ENCODE results near the gene MRPS11.

The MRPS11 gene

GRCh38 chr15:88487796-88488523 lies 20.5 kb downstream of the MRPS11 start:
- ATAC-seq (ENCODE audit: low read depth), result no peak
- no peak for TF ChIP-seq CTCF (IDR thresholded peaks at IDR 0.05; ENCODE audit: poor library complexity, severe bottlenecking)
- no peak overlapping the region for H3K27ac ChIP-seq (ENCODE audit: poor library complexity, severe bottlenecking)

GRCh38 chr15:88489321-88489720 lies 21.8 kb downstream of the MRPS11 start:
- no peaks in the 10 kb centered on the region for H3K4me1 ChIP-seq (ENCODE audit: insufficient read depth, poor library complexity, severe bottlenecking)
- no peak for TF ChIP-seq CTCF (IDR thresholded peaks at IDR 0.05; ENCODE audit: poor library complexity, severe bottlenecking)
- H3K27ac ChIP-seq (ENCODE audit: poor library complexity, severe bottlenecking), result no peak overlapping the region
- no peaks in the 10 kb centered on the region for H3K36me3 ChIP-seq (ENCODE audit: low read depth)
- no peak for ATAC-seq (ENCODE audit: low read depth)
- DNase-seq (ENCODE audit: low spot score), result no peak
- H3K9me3 ChIP-seq (ENCODE audit: severe bottlenecking), result no peaks in the 10 kb centered on the region
- H3K4me3 ChIP-seq (ENCODE audit: severe bottlenecking), result no peak overlapping the region
- H3K27me3 ChIP-seq (ENCODE audit: insufficient read depth, poor library complexity, severe bottlenecking), result no peaks in the 10 kb centered on the region

More at GRCh38 chr15:88487796-88488523, 20.5 kb downstream of the MRPS11 start:
- Histone ChIP-seq H3K9me3 (ENCODE audit: severe bottlenecking) (no peaks in the 10 kb centered on the region), H3K36me3 (ENCODE audit: low read depth) (no peaks in the 10 kb centered on the region), H3K4me1 (ENCODE audit: insufficient read depth, poor library complexity, severe bottlenecking) (no peaks in the 10 kb centered on the region), H3K27me3 (ENCODE audit: insufficient read depth, poor library complexity, severe bottlenecking) (no peaks in the 10 kb centered on the region), H3K4me3 (ENCODE audit: severe bottlenecking) (no peak overlapping the region)
- no peak for DNase-seq (ENCODE audit: low spot score)

- no peak for TF ChIP-seq CTCF (IDR thresholded peaks at IDR 0.05; ENCODE audit: poor library complexity, severe bottlenecking)
- Histone ChIP-seq H3K4me3 (ENCODE audit: severe bottlenecking) (no peak overlapping the region), H3K27ac (ENCODE audit: poor library complexity, severe bottlenecking) (no peak overlapping the region), H3K9me3 (ENCODE audit: severe bottlenecking) (no peaks in the 10 kb centered on the region), H3K27me3 (ENCODE audit: insufficient read depth, poor library complexity, severe bottlenecking) (no peaks in the 10 kb centered on the region), H3K36me3 (ENCODE audit: low read depth) (no peaks in the 10 kb centered on the region), H3K4me1 (ENCODE audit: insufficient read depth, poor library complexity, severe bottlenecking) (no peaks in the 10 kb centered on the region)
- no peak for ATAC-seq (ENCODE audit: low read depth)
- DNase-seq (ENCODE audit: low spot score), result no peak
Observed at GRCh38 chr15:88490036-88490435, 22.5 kb downstream of the MRPS11 start.

GRCh38 chr15:88491158-88491557 lies 23.6 kb downstream of the MRPS11 start:
- peak; percentile 24; the same call in 1 of the 3 replicates for ATAC-seq (ENCODE audit: low read depth)
- no peaks in the 10 kb centered on the region for H3K9me3 ChIP-seq (ENCODE audit: severe bottlenecking)
- no peaks in the 10 kb centered on the region for H3K4me1 ChIP-seq (ENCODE audit: insufficient read depth, poor library complexity, severe bottlenecking)
- H3K36me3 ChIP-seq (ENCODE audit: low read depth), result no peaks in the 10 kb centered on the region
- TF ChIP-seq CTCF (IDR thresholded peaks at IDR 0.05; ENCODE audit: poor library complexity, severe bottlenecking), result no peak
- H3K27ac ChIP-seq (ENCODE audit: poor library complexity, severe bottlenecking), result no peak overlapping the region
- no peak overlapping the region for H3K4me3 ChIP-seq (ENCODE audit: severe bottlenecking)
- no peaks in the 10 kb centered on the region for H3K27me3 ChIP-seq (ENCODE audit: insufficient read depth, poor library complexity, severe bottlenecking)
- DNase-seq (ENCODE audit: low spot score), result no peak

- Histone ChIP-seq H3K27ac (ENCODE audit: poor library complexity, severe bottlenecking) (no peak overlapping the region), H3K9me3 (ENCODE audit: severe bottlenecking) (no peaks in the 10 kb centered on the region)
Observed at GRCh38 chr15:88493844-88494243, 26.3 kb downstream of the MRPS11 start.

More at GRCh38 chr15:88493844-88494243, 26.3 kb downstream of the MRPS11 start:
- no peak for DNase-seq (ENCODE audit: low spot score)
- Histone ChIP-seq H3K4me1 (ENCODE audit: insufficient read depth, poor library complexity, severe bottlenecking) (no peaks in the 10 kb centered on the region), H3K27me3 (ENCODE audit: insufficient read depth, poor library complexity, severe bottlenecking) (no peaks in the 10 kb centered on the region), H3K4me3 (ENCODE audit: severe bottlenecking) (no peak overlapping the region), H3K36me3 (ENCODE audit: low read depth) (no peaks in the 10 kb centered on the region)
- ATAC-seq (ENCODE audit: low read depth), result no peak
- no peak for TF ChIP-seq CTCF (IDR thresholded peaks at IDR 0.05; ENCODE audit: poor library complexity, severe bottlenecking)

Data from RWPE2 (cell line).